AG09309 (cell line): ENCODE data around the gene ZNF320.
"Not testable (repeated sequence)": the region's sequence is repeated elsewhere in the genome, so short reads cannot be mapped to it uniquely, and the experiment has no call there.

ENCODE experiments used
- DNase-seq: peaks from one replicate; pipeline ENCODE4 v3.0.0-alpha.2; 2010; ENCODE audit warnings: low read depth
- H3K4me3 ChIP-seq: 2 replicates; pipeline ENCODE4 v1.5.1; 2011; ENCODE audit warnings: mild to moderate bottlenecking, low read depth, low read length, moderate library complexity; ENCODE audit not compliant: control insufficient read depth
- TF ChIP-seq, protein P1 (sequence below): IDR thresholded peaks from 2 replicates; pipeline ENCODE4 v1.5.1; 2011; ENCODE audit warnings: mild to moderate bottlenecking, low read depth, low read length, inconsistent platforms; ENCODE audit not compliant: insufficient read depth, control insufficient read depth; ENCODE audit errors: missing control alignments

The ZNF320 gene

GRCh38 chr19:52943134-52943883 lies 45.9 kb upstream of the ZNF320 start:
- no peak for DNase-seq
- peak overlapping the region; percentile 53 for H3K4me3 ChIP-seq
- TF ChIP-seq, protein P1, sequence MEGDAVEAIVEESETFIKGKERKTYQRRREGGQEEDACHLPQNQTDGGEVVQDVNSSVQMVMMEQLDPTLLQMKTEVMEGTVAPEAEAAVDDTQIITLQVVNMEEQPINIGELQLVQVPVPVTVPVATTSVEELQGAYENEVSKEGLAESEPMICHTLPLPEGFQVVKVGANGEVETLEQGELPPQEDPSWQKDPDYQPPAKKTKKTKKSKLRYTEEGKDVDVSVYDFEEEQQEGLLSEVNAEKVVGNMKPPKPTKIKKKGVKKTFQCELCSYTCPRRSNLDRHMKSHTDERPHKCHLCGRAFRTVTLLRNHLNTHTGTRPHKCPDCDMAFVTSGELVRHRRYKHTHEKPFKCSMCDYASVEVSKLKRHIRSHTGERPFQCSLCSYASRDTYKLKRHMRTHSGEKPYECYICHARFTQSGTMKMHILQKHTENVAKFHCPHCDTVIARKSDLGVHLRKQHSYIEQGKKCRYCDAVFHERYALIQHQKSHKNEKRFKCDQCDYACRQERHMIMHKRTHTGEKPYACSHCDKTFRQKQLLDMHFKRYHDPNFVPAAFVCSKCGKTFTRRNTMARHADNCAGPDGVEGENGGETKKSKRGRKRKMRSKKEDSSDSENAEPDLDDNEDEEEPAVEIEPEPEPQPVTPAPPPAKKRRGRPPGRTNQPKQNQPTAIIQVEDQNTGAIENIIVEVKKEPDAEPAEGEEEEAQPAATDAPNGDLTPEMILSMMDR, result no peak

GRCh38 chr19:52942386-52943133 lies 45.1 kb upstream of the ZNF320 start:
- H3K4me3 ChIP-seq, result peak overlapping the region; percentile 53
- DNase-seq, result no peak

GRCh38 chr19:52941941-52942385 lies 44.5 kb upstream of the ZNF320 start:
- DNase-seq, result no peak
- peak overlapping the region; percentile 53 for H3K4me3 ChIP-seq

More at GRCh38 chr19:52942386-52943133, 45.1 kb upstream of the ZNF320 start:
- TF ChIP-seq, protein P1, result no peak

DNA sequence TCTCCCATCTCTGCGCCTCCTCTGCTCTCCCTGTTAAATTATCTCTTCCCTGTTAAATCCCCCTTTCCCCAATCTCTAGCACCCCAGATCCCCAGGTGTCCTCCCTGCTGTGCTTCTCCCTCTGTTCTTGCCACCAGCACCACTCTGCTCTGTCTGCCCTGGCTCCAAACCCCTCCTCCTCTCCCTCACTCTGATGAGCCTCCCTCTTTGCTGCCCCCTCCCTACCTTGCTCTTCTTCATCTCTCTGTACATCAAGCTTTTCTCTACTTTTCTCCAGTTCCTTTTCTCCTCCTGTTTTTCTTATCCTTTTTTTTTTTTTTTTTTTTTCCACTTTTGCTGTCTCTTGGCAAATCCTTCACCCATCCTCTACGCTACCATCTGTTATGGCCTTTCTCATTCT lies 44.1 kb upstream of the ZNF320 start:
- H3K4me3 ChIP-seq, result peak overlapping the region; percentile 53
- DNase-seq, result not testable (repeated sequence)

More at GRCh38 chr19:52941941-52942385, 44.5 kb upstream of the ZNF320 start:
- TF ChIP-seq, protein P1, result no peak

GRCh38 chr19:52940905-52941304 lies 43.5 kb upstream of the ZNF320 start:
- not testable (repeated sequence) for H3K4me3 ChIP-seq, DNase-seq

DNA sequence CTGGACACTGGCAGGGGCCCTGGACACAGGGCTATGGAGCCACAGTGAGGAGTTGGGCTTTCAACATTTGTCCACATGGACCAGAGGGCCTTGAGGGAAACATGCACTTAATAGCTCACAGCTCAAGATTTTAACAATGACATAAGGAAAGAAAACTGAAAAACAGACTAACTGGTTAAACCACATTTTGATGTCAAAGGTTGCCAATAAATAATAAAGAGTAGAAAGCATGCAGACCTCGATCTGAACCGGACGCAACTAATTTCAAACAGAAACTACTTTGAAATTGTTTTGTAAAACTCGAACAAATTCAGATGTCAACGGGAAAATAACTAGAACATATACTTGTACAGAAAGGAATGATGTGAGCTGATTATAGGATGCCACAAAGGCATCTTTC lies 41.3 kb upstream of the ZNF320 start:
- no peak overlapping the region for H3K4me3 ChIP-seq
- DNase-seq, result no peak
- TF ChIP-seq, protein P1, result no peak

DNA sequence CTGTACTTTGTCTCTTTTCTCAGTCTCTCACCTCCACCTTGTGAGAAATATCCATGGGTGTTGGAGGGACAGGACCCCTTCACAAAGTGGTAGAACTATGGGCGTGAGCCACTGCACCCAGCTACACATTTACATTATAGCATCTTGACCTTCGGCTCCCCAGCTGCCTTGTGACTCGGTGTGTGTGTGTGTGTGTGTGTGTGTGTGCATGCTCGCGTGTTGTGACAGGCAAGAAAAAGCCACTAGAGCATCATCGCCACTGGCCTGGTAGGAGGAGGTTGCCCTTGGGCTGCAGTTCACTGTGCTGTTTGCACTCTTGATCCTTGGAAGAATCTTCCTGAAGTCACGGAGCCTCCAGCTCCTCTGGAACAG lies 39.5 kb upstream of the ZNF320 start:
- H3K4me3 ChIP-seq, result no peak overlapping the region
- no peak for DNase-seq
- TF ChIP-seq, protein P1, result no peak
